GM19395 (cell line): ENCODE measurements around the gene PDE4A.
A peak's percentile ranks its signal among the peaks of the same experiment; 100 is the strongest.
"Not testable (repeated sequence)": the region's sequence is repeated elsewhere in the genome, so short reads cannot be mapped to it uniquely, and the experiment has no call there.

Experiments
- ATAC-seq: cut with Tn5 transposase; IDR thresholded peaks from one replicate; pipeline ENCODE4 v1.9.1; 2021; ENCODE audit warnings: mild to moderate bottlenecking, moderate library complexity; ENCODE audit not compliant: unreplicated experiment

The PDE4A gene

DNA sequence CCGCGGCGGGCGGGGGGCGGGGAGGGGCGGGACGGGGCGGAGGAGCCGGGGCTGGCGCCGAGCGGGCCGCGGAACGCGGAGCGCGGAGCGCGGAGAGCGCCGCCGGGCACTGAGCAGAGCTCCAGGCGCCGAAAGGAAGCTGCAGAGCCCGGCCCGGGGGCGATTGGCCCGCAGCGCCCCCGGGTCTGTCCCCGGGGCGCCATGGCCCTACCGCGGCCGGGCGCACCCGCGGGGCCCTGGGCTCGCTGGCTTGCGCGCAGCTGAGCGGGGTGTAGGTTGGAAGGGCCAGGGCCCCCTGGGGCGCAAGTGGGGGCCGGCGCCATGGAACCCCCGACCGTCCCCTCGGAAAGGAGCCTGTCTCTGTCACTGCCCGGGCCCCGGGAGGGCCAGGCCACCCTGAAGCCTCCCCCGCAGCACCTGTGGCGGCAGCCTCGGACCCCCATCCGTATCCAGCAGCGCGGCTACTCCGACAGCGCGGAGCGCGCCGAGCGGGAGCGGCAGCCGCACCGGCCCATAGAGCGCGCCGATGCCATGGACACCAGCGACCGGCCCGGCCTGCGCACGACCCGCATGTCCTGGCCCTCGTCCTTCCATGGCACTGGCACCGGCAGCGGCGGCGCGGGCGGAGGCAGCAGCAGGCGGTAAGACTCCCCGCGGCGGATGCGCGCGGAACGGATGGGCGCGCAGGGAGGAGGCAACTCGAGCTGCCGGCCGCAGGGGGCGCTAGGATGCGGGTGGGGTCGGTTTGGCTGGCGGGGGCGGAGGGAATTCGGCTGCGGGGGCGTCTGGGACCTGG, at the start of gene PDE4A:
Gene PDE4A (plus strand): TSS at position 95 of the 796 bp plus-strand sequence. CDS start 227 bp downstream, at position 322.
- ATAC-seq: no peak

DNA sequence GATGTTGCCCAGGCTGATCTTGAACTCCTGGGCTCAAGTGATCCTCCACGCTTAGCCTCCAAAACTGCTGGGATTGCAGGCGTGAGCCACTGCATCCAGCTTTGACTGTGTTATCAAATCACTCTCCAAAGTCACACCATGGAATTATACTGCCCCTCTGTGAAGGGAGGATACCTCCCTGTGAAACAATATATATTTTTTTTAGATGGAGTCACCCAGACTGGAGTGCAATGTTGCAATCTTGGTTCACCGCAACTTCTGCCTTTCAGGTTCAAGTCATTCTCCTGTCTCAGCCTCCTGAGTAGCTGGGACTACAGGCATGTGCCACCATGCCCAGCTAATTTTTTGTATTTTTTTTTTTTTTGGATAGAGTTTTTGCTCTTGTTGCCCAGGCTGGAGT, 47.6 kb upstream of the PDE4A start:
- ATAC-seq: no peak

DNA sequence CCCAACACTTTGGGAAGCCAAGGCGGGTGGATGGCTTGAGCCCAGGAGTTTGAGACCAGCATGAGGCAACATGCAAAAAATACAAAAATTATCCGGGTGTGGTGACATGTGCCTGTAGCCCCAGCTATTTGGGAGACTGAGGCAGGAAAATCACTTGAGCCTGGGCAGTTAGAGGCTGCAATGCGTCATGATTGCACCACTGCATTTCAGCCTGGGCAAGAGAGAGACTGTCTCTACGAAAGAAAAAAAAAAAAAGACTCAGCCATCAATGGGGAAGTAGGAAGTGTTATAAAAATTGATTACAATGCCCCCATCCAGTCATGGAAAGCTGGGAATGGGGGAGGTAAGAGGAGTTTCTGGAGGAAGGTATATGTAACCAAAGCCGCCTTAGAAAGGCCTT, 45.4 kb upstream of the PDE4A start:
- ATAC-seq: no peak

DNA sequence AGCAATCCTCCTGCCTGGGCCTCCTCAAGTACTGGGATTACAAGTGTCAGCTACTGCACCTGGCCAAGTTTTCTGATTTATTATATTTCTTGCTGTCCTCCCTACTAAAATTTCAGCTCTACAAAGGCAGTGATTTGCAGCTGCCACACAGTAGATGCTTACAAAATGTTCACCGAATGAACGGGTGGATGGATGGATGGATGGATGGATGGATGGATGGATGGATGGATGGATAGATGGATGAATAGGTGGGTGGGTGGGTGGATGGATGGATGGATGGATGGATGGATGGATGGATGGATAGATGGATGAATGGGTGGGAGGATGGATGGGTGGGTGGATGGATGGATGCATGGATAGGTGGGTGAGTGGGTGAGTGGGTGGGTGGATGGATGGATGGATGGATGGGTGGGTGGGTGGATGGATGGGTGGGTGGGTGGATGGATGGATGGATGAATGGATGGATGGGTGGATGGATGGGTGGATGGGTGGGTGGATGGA, 43.1 kb upstream of the PDE4A start:
- ATAC-seq: not testable (repeated sequence)

DNA sequence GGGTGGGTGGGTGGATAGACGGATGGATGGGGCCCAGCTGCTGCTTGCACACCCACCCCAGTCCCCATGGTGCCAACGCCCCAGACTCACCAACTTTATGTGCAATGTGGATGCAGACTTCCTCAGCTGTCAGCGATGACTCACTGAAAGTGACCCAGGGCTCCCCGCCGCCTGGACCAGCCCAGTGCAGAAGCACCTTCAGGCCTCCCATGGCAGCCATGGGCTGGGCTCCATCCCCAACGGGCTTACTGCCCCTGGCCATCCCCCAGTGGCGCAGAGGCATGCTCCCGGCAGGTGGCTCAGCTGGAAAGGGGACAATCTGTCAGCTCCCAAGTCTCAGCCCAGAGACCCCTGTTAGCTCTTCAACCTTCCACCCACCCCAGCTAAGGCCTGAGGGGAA, 42.2 kb upstream of the PDE4A start:
- ATAC-seq: no peak

DNA sequence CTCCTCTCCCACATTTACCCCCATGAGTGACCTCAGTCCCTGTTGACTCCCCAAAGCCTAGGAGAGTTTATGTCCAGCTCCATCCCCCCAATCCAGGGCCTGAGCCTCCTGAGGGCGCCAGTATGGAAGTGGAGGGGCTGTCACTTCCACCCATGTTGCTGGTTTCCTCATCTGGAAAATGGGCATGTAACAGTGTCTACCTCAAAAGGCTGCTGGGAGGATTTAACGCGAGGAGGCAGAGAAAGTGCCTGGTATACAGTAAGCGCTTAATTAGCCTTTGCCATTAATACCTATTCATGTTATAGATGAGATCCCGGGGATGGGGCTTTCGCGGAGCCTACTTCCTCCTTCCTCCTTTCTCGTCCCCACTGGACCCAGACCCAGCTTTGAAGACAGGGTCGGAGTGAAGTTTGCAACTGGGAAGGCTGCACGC, 40.4 kb upstream of the PDE4A start:
- no peak for ATAC-seq

DNA sequence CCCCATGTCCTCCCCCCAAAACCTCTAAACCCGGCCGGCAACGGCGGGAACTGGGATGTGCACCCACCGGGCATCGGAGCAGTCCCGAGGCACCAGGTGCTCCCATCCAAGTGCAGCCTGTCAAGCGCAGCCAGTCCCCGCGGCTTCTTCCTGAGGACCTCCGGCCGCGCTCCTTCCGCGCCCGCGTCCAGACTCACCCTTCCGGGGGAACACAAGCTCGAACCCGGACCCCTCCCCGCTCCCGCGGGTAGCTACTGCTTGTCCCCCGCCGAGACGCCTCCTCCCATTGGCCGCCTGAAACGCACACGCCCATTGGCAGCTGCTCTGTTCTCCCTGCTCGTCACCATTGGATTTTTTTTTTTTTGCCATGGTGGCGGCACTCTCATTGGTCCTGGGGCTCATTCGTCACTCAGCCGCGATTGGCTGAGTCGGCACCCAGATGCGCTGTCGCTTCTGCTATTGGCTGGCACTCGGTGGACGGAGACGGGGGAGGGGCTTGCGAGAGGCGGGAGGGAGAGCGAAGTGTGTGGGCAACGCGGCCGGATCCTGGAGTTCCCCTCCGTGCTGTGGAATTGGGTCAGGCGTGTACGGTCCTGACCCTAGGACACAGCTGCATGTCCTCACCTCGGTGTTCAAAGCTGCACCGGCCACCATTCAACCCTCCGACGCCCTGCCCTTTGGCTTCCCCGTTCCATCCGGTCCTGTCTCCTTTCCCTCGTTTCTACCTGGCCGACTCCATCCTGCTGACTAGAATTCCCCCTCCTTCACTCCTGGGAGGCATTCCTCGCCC, 39.8 kb upstream of the PDE4A start, which contains the start of gene TYK2:
Gene TYK2 (minus strand): TSS at position 260 of the 790 bp plus-strand sequence. CDS start 2,166 bp downstream, outside the sequence.
- ATAC-seq: peak; percentile 89

DNA sequence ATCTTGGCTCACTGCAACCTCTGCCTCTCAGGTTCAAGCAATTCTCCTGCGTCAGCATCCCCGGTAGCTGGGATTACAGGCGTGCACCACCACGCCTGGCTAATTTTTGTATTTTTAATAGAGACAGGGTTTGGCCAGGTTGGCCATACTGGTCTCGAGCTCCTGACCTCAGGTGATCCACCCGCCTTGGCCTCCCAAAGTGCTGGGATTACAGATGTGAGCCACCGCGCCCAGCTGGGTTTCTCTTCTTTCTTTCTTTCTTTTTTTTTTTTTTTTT, 37.2 kb upstream of the PDE4A start:
- ATAC-seq: not testable (repeated sequence)

DNA sequence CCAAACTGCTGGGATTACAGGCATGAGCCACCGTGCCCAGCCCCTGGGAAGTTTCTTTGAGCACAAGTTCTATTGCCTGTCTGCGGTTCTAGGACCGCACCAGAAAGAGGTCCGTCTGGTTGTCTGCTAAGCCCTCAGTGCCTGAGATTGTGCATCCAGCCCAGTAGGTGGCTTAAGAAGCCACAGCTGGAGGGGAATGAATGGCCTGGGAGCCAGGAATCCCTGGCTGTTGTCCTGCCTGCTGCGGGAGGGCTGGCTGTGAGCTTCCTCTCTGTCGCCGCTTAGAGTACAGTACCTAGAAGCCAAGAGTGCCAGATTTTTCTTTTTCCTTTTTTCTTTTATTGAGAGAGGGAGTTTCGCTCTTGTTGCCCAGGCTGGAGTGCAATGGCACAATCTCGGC, 35.8 kb upstream of the PDE4A start:
- no peak for ATAC-seq

DNA sequence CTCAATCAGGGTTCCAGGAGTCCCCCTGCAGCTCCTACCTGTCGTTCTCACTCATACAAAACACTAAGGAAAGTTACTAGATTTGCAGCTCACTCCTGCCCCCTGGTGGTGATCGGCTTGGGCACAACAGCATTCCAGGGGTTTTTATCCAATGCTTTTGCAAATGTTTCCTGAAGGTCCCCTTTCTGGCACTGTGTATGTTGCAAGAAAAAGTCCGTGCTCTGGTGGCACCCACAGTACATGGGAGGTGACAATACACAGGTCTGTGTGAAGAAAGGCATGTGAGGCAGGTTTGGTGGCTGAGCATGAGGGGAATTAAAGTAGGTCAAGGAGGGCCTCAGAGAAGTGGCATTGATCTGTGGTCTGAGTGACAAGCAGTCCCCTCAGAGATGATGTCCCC, 31.4 kb upstream of the PDE4A start:
- ATAC-seq: no peak

DNA sequence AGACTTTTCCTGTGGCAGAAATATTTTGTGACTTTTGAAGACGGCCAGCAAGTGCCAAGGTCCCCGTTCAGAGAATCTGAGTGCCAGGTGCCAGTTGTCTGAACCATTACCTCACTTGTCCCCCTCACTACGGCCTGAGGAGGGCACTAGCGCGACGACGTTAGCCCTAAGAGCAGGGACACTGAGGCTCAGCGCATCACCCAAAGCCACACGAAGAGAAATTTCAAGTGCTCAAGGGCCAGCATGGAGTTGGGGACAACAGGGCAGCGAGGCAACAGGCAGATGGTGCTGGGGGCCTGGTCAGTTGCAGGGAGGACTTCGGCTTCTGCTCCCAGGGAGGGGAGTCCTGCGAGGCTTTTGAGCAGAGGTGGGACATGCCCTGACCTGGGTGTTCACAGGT, 30.5 kb upstream of the PDE4A start:
- ATAC-seq: no peak

DNA sequence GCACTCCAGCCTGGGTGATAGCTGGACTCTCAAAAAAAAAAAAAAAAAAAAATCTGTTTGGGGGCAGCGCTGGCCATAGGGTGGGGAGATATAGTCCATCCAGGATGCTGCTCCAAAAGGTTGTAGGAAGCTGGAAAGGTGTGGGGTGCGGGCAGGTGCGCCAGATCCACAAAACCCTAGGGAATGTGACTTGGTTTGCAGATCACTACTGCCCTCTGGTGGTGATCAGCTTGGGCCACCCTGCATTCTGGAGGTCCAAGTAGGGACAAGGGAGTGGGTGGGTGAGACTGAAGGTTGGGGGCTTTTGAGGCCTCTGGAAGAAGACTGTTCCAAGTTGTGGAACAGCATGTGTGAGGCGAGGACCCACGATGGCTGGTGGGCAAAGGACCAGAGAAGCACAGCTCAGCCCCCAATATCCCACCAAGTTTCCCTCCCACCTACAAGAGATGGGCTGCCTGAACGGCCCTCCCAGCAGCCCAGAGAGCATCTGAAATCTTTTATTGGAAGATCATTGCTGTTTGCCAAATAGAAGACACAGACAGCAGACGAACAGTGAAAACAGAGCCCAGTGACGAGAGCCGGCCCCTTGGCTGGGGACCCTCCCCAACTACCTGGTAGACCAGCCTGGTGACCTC, 29.6 kb upstream of the PDE4A start:
- ATAC-seq: no peak

DNA sequence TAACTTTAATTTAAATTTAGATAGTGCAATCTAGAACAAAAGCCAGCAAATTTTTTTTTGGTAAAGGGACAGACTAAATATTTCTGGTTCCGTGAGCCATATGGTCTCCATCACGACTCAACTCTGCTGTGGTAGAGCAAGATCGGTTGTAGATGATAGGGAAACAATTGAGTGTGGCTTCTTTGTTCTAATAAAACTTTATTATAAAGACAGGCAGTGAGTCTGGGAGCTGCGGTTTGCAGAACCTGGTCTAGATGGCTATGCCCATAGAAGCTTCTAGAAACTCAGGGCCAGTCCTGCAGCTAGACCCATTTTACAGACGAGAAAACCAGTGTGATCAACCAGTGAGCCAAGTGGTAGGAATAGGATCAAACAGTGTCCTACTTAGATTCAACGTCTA, 28.2 kb upstream of the PDE4A start:
- no peak for ATAC-seq

DNA sequence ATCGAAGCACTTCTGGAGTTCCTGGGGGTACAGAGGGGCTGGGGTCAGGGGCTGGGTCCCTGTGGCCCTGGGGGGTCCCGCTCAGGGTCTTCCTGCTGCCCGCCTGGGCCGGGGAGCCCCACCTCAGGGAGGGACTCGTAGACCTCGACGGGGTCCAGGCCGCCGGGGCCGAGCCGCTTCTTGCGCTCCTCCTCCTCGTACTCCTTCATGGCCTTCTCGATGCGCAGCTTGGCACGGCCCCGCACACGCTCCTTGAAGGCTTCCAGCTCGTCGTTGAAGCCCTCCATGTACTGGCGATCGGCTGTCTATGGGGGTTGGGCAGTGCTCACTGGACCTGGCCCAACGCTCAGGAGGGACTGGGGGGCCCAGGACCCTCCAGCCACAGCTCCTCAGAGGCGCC, 27.2 kb upstream of the PDE4A start:
- no peak for ATAC-seq

DNA sequence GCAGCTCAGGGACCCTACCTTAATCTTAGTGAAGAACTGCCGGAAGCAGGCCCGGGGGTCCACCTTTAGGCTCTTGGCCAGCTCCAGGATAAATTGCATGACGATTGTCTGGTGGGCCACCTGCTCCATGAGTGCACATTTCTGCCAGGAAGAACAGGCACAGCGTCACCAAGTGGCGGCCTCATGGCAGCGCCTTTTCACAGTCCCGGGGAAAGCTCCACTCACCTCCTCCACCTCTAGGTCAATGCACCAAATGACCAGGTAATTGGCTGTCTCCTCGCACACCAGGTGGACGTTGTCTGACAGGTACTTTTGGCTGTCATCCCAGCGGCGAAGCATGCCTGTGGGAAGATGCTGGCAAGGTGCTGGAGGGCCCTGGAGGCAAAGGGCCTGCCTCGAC, 25.3 kb upstream of the PDE4A start:
- no peak for ATAC-seq

DNA sequence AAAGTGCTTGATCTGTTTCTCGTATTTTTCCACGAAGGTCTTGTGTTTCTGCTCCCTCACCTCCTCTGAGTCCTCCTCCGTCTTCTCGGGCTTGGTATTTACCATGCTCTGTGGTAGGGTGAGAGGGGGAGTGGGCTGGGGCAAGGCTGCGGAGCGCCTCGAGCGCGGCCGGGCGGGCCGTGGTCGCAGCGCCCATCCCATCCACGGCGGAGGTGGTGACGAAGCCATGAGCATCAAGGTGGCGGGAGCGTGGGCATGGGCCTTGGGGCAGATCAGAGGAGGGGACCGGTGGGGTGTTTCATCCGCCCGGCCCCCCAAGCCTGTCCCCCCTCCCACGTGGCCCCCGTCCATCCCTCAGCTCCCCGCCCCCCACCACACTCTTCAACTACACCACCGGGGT, 24.9 kb upstream of the PDE4A start:
- no peak for ATAC-seq

DNA sequence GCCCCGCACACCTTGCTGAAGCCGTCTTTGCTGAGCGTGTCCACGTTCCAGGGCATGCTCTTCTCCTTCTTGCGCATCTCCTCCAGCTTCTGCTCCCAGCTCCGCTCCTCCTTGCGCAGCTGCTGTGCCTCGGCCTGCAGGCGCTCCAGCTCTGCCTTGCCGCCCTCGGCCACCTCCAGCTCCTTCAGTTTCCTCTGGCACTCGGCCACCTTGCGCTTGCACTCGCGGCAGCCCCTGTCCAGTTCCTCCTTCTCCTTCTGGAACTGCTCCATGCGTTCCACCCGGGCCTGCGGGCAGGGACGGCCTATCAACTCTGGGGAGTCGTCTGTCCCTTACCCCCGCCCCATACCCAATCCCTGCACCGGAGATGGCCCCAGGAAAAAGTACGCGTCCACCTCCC, 24.4 kb upstream of the PDE4A start:
- ATAC-seq: no peak

DNA sequence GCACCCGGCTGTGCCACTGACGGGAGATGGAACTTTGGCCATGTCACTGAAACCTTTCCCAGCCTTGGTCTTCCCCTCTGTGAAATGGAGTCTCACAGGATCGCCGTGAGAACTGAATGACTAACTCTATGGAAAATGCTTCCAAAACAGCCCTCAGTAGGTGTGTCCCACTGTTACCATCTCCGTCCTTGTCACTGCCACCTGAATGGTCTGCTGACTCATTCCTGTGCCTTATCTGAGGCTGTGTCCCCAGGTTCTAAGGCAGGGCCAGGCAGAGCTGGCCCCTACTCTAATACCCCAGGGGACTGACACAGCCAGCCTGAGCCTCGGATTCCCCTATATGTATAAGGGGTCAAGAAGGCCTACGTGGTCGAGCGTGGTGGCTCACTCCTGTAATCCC, 21.5 kb upstream of the PDE4A start:
- ATAC-seq: no peak

DNA sequence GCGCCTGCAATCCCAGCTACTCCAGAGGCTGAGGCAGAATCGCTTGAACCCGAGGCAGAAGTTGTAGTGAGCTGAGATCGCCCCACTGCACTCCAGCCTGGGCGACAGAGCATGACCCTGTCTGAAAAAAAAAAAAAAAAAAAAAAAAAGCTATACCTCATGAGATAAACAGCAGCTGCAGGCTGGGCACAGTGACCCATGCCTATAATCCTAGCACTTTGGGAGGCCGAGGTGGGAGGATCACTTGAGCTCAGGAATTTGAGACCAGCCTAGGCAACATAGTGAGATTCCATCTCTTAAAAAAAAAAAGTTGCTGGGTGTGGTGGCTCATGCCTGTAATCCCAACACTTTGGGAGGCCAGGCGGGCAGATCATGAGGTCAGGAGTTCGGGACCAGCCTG, 21.0 kb upstream of the PDE4A start:
- ATAC-seq: not testable (repeated sequence)

DNA sequence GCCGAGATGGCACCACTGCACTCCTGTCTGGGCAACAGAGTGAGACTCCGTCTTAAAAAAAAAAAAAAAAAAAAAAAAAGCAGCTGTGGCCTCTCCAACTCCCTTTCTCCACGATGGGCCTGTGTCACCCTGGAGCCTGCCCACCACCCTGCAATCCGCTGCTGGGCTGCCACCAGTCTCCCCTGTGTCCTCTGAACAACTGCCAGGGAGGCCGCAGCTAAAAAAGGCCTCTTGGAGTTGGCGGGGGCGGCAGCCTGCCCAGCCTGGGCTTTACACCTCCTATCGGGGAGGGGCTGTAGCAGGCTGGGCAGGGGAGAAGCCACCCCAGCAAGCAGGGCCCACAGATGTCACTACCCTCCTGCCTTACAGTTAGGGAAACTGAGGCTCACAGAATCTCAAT, 20.5 kb upstream of the PDE4A start:
- no peak for ATAC-seq

DNA sequence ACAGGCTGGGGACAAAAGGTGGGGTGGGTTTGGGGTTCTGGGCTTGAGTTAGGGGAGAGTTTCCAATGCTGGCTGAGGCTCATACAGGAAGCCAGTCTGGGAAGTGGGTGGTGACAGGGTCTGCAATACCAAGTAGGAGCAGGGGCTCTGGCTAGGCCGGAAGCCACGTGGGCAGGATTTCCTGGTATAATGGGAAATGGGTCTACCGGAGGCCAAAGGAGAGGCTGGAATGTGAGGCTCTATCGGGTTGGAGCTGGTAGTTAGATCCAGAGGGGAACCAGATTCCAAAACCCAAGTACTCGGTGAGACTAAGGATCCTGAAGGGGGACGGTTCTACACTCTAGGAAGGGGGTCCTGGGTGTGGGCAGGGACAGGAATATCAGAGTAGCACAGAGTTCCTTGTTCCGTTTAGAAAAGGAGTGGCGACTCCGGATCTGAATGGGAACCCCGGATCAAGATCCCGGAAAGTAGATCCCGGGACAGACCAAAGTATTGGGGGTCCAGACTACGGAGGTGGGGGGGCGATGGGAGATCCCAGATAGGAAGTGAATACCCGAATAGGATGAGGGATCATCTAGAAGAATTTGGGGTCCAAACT, 17.8 kb upstream of the PDE4A start:
- ATAC-seq: no peak
